ENCODE data around the gene GSC2.

GSC2 gene

GRCh38 chr22:19132693-19133400 is 17.2 kb downstream of the GSC2 start:
- no peak for FAIRE-seq

GRCh38 chr22:19132153-19132552 is 17.9 kb downstream of the GSC2 start:
- no peak for FAIRE-seq

- no peak for FAIRE-seq
These were observed 18.4 kb downstream of the GSC2 start for GRCh38 chr22:19131685-19132015.

- no peak for FAIRE-seq
These were observed 19.0 kb downstream of the GSC2 start, which contains the start of gene TSSK2 for GRCh38 chr22:19130959-19131684. TSS of gene TSSK2 (plus strand) at chr22:19131308. CDS start at chr22:19131400, 92 bp downstream.

- no peak for FAIRE-seq
These were observed 20.2 kb downstream of the GSC2 start for GRCh38 chr22:19129871-19130270.

GRCh38 chr22:19128946-19129727 is 21.0 kb downstream of the GSC2 start:
- no peak for FAIRE-seq

GRCh38 chr22:19128009-19128401 is 22.1 kb downstream of the GSC2 start:
- FAIRE-seq, result no peak

- FAIRE-seq, result no peak
These were observed 22.6 kb downstream of the GSC2 start for GRCh38 chr22:19127329-19128008.

- FAIRE-seq, result no peak
These were observed 23.5 kb downstream of the GSC2 start for GRCh38 chr22:19126309-19127273.

- no peak for FAIRE-seq
These were observed 24.4 kb downstream of the GSC2 start for GRCh38 chr22:19125474-19126308.

- no peak for FAIRE-seq
These were observed 25.1 kb downstream of the GSC2 start for GRCh38 chr22:19125011-19125410.

- no peak for FAIRE-seq
These were observed 25.7 kb downstream of the GSC2 start for GRCh38 chr22:19124377-19124776.

GRCh38 chr22:19123936-19124335 is 26.2 kb downstream of the GSC2 start:
- FAIRE-seq, result no peak

- FAIRE-seq, result no peak
These were observed 27.2 kb downstream of the GSC2 start for GRCh38 chr22:19122752-19123492.

- no peak for FAIRE-seq
These were observed 27.8 kb downstream of the GSC2 start, which contains the start of gene DGCR2 for GRCh38 chr22:19122143-19122751. TSS of gene DGCR2 (minus strand) at chr22:19122412. CDS start at chr22:19122206, 206 bp downstream.

- FAIRE-seq, result no peak
These were observed 28.4 kb downstream of the GSC2 start for GRCh38 chr22:19121631-19122142.

GRCh38 chr22:19120829-19121630 is 29.1 kb downstream of the GSC2 start:
- no peak for FAIRE-seq

- FAIRE-seq, result no peak
These were observed 30.1 kb downstream of the GSC2 start for GRCh38 chr22:19119949-19120348.
